ENCODE data around the gene ATG16L1.

ATG16L1 gene

GRCh38 chr2:233290051-233290845, 38.8 kb downstream of the ATG16L1 start:
- Histone ChIP-seq H3K9me3 (ENCODE audit: low read length) (no peaks in the 10 kb centered on the region), H3K27me3 (ENCODE audit: insufficient read depth, low read length) (no peaks in the 10 kb centered on the region), H3K4me3 (ENCODE audit: low read length) (no peak overlapping the region), H2AFZ (ENCODE audit: low read depth, low read length) (no peak overlapping the region), H3K4me1 (ENCODE audit: insufficient read depth, low read length) (no peaks in the 10 kb centered on the region), H3K36me3 (ENCODE audit: insufficient read depth, low read length) (peaks cover 78% of the 10 kb centered on the region)

GRCh38 chr2:233295891-233296290, 44.4 kb downstream of the ATG16L1 start:
- no peaks in the 10 kb centered on the region for H3K4me1 ChIP-seq (ENCODE audit: insufficient read depth, low read length)

GRCh38 chr2:233297076-233297475, 45.6 kb downstream of the ATG16L1 start:
- Histone ChIP-seq H3K9me3 (ENCODE audit: low read length) (no peaks in the 10 kb centered on the region), H3K4me1 (ENCODE audit: insufficient read depth, low read length) (no peaks in the 10 kb centered on the region), H3K36me3 (ENCODE audit: insufficient read depth, low read length) (peaks cover 33% of the 10 kb centered on the region), H2AFZ (ENCODE audit: low read depth, low read length) (no peak overlapping the region), H3K27me3 (ENCODE audit: insufficient read depth, low read length) (no peaks in the 10 kb centered on the region), H3K4me3 (ENCODE audit: low read length) (no peak overlapping the region)

More at GRCh38 chr2:233295891-233296290, 44.4 kb downstream of the ATG16L1 start:
- no peak overlapping the region for H2AFZ ChIP-seq (ENCODE audit: low read depth, low read length)
- H3K9me3 ChIP-seq (ENCODE audit: low read length) = no peaks in the 10 kb centered on the region
- no peaks in the 10 kb centered on the region for H3K27me3 ChIP-seq (ENCODE audit: insufficient read depth, low read length)
- H3K4me3 ChIP-seq (ENCODE audit: low read length) = no peak overlapping the region
- H3K36me3 ChIP-seq (ENCODE audit: insufficient read depth, low read length) = peaks cover 45% of the 10 kb centered on the region

GRCh38 chr2:233300401-233300800, 48.9 kb downstream of the ATG16L1 start:
- H3K4me1 ChIP-seq (ENCODE audit: insufficient read depth, low read length) = no peaks in the 10 kb centered on the region
- H3K36me3 ChIP-seq (ENCODE audit: insufficient read depth, low read length) = peaks cover 3% of the 10 kb centered on the region
- no peak overlapping the region for H3K4me3 ChIP-seq (ENCODE audit: low read length)
- H2AFZ ChIP-seq (ENCODE audit: low read depth, low read length) = no peak overlapping the region
- H3K9me3 ChIP-seq (ENCODE audit: low read length) = no peaks in the 10 kb centered on the region
- H3K27me3 ChIP-seq (ENCODE audit: insufficient read depth, low read length) = no peaks in the 10 kb centered on the region

- no peaks in the 10 kb centered on the region for H3K36me3 ChIP-seq (ENCODE audit: insufficient read depth, low read length)
- H3K4me1 ChIP-seq (ENCODE audit: insufficient read depth, low read length) = no peaks in the 10 kb centered on the region
- H3K9me3 ChIP-seq (ENCODE audit: low read length) = no peaks in the 10 kb centered on the region
- no peak overlapping the region for H2AFZ ChIP-seq (ENCODE audit: low read depth, low read length)
- H3K4me3 ChIP-seq (ENCODE audit: low read length) = no peak overlapping the region
- no peaks in the 10 kb centered on the region for H3K27me3 ChIP-seq (ENCODE audit: insufficient read depth, low read length)
Observed at GRCh38 chr2:233301248-233301647, 49.8 kb downstream of the ATG16L1 start.

- Histone ChIP-seq H3K4me1 (ENCODE audit: insufficient read depth, low read length) (no peaks in the 10 kb centered on the region), H3K4me3 (ENCODE audit: low read length) (no peak overlapping the region), H2AFZ (ENCODE audit: low read depth, low read length) (no peak overlapping the region), H3K9me3 (ENCODE audit: low read length) (no peaks in the 10 kb centered on the region), H3K36me3 (ENCODE audit: insufficient read depth, low read length) (no peaks in the 10 kb centered on the region), H3K27me3 (ENCODE audit: insufficient read depth, low read length) (no peaks in the 10 kb centered on the region)
Observed at GRCh38 chr2:233301811-233302210, 50.3 kb downstream of the ATG16L1 start.

GRCh38 chr2:233303252-233303651, 51.8 kb downstream of the ATG16L1 start:
- Histone ChIP-seq H3K36me3 (ENCODE audit: insufficient read depth, low read length) (no peaks in the 10 kb centered on the region), H3K9me3 (ENCODE audit: low read length) (no peaks in the 10 kb centered on the region), H3K4me3 (ENCODE audit: low read length) (no peak overlapping the region), H2AFZ (ENCODE audit: low read depth, low read length) (no peak overlapping the region), H3K4me1 (ENCODE audit: insufficient read depth, low read length) (no peaks in the 10 kb centered on the region), H3K27me3 (ENCODE audit: insufficient read depth, low read length) (peaks cover 6% of the 10 kb centered on the region)

- Histone ChIP-seq H3K9me3 (ENCODE audit: low read length) (no peaks in the 10 kb centered on the region), H3K36me3 (ENCODE audit: insufficient read depth, low read length) (no peaks in the 10 kb centered on the region), H3K27me3 (ENCODE audit: insufficient read depth, low read length) (peaks cover 16% of the 10 kb centered on the region), H3K4me1 (ENCODE audit: insufficient read depth, low read length) (no peaks in the 10 kb centered on the region), H2AFZ (ENCODE audit: low read depth, low read length) (no peak within 1 kb of the TSS), H3K4me3 (ENCODE audit: low read length) (no peak within 1 kb of the TSS)
Observed at GRCh38 chr2:233307565-233307964, 56.1 kb downstream of the ATG16L1 start, which contains the start of gene SAG. Gene SAG, plus strand, starts transcription at chr2:233307816. Its CDS starts 1,374 bp downstream, at chr2:233309190.

- H3K27me3 ChIP-seq (ENCODE audit: insufficient read depth, low read length) = peaks cover 29% of the 10 kb centered on the region
Observed at GRCh38 chr2:233311241-233311926, 59.9 kb downstream of the ATG16L1 start.

GRCh38 chr2:233312874-233313273, 61.4 kb downstream of the ATG16L1 start:
- no peak overlapping the region for H3K4me3 ChIP-seq (ENCODE audit: low read length)
- no peaks in the 10 kb centered on the region for H3K4me1 ChIP-seq (ENCODE audit: insufficient read depth, low read length)
- peaks cover 24% of the 10 kb centered on the region for H3K27me3 ChIP-seq (ENCODE audit: insufficient read depth, low read length)
- H3K36me3 ChIP-seq (ENCODE audit: insufficient read depth, low read length) = no peaks in the 10 kb centered on the region
- H2AFZ ChIP-seq (ENCODE audit: low read depth, low read length) = no peak overlapping the region
- no peaks in the 10 kb centered on the region for H3K9me3 ChIP-seq (ENCODE audit: low read length)

More at GRCh38 chr2:233311241-233311926, 59.9 kb downstream of the ATG16L1 start:
- Histone ChIP-seq H2AFZ (ENCODE audit: low read depth, low read length) (no peak overlapping the region), H3K36me3 (ENCODE audit: insufficient read depth, low read length) (no peaks in the 10 kb centered on the region), H3K4me3 (ENCODE audit: low read length) (no peak overlapping the region), H3K4me1 (ENCODE audit: insufficient read depth, low read length) (no peaks in the 10 kb centered on the region), H3K9me3 (ENCODE audit: low read length) (no peaks in the 10 kb centered on the region)

GRCh38 chr2:233314180-233314925, 62.9 kb downstream of the ATG16L1 start:
- peaks cover 30% of the 10 kb centered on the region for H3K27me3 ChIP-seq (ENCODE audit: insufficient read depth, low read length)
- H2AFZ ChIP-seq (ENCODE audit: low read depth, low read length) = no peak overlapping the region
- H3K4me3 ChIP-seq (ENCODE audit: low read length) = no peak overlapping the region
- peaks cover 3% of the 10 kb centered on the region for H3K4me1 ChIP-seq (ENCODE audit: insufficient read depth, low read length)
- no peaks in the 10 kb centered on the region for H3K36me3 ChIP-seq (ENCODE audit: insufficient read depth, low read length)
- H3K9me3 ChIP-seq (ENCODE audit: low read length) = no peaks in the 10 kb centered on the region

- H3K4me3 ChIP-seq (ENCODE audit: low read length) = no peak overlapping the region
- H3K4me1 ChIP-seq (ENCODE audit: insufficient read depth, low read length) = peaks cover 7% of the 10 kb centered on the region
- H3K27me3 ChIP-seq (ENCODE audit: insufficient read depth, low read length) = peaks cover 46% of the 10 kb centered on the region
- H3K36me3 ChIP-seq (ENCODE audit: insufficient read depth, low read length) = no peaks in the 10 kb centered on the region
- H3K9me3 ChIP-seq (ENCODE audit: low read length) = no peaks in the 10 kb centered on the region
- no peak overlapping the region for H2AFZ ChIP-seq (ENCODE audit: low read depth, low read length)
Observed at GRCh38 chr2:233317196-233317943, 65.9 kb downstream of the ATG16L1 start.

Data from neuron (in vitro differentiated cells).